Uterus (tissue), 4 donors: ENCODE data around the gene ASAP2. TPM values are rescaled to one million over a fixed set of nuclear protein-coding genes. Genes with fewer than 3 reads are reported as not detected.

Experiments
- DNase-seq, 2 donors: peaks; one replicate each; pipeline ENCODE4 v3.0.0-alpha.2; 2019 to 2020
- H3K27ac ChIP-seq, 2 donors: fragments of 200-600 bp; sonication (generic); 1 replicate in 1 of 2; 2 replicates in 1 of 2; pipeline ENCODE4 v1.5.1; 2016 to 2018
- H3K27me3 ChIP-seq, 2 donors: fragments of 200-600 bp; sonication (generic); one replicate each; pipeline ENCODE4 v1.5.1; 2018 to 2019; ENCODE audit warnings: control low read depth in 1 of 2
- H3K36me3 ChIP-seq, 2 donors: fragments of 200-600 bp; sonication (generic); one replicate each; pipeline ENCODE4 v1.5.1; 2019; ENCODE audit warnings: control low read depth in 1 of 2
- H3K4me1 ChIP-seq, 2 donors: fragments of 200-600 bp; sonication (generic); one replicate each; pipeline ENCODE4 v1.5.1; 2018 to 2019; ENCODE audit warnings: control low read depth in 1 of 2
- H3K4me3 ChIP-seq, 2 donors: fragments of 200-600 bp; sonication (generic); 1 replicate in 1 of 2; 2 replicates in 1 of 2; pipeline ENCODE4 v1.5.1; 2018 to 2019; ENCODE audit warnings: mild to moderate bottlenecking in 1 of 2
- H3K9me3 ChIP-seq, 2 donors: fragments of 200-600 bp; sonication (generic); one replicate each; pipeline ENCODE4 v1.5.1; 2019; ENCODE audit warnings: control low read depth in 1 of 2
- CTCF ChIP-seq, 4 experiments: fragments of 200-600 bp in 2 of 4; fragments of 450-650 bp in 2 of 4; sonication (generic) in 2 of 4; IDR thresholded peaks; one replicate each; pipeline ENCODE4 v1.5.1; 2016 to 2019; ENCODE audit warnings: antibody characterized with exemption in 4 of 4, mild to moderate bottlenecking in 2 of 4, moderate library complexity in 1 of 4
- POLR2A ChIP-seq, 2 donors: fragments of 450-650 bp; IDR thresholded peaks; one replicate each; pipeline ENCODE4 v1.6.1; 2016; ENCODE audit warnings: antibody characterized with exemption in 2 of 2, mild to moderate bottlenecking in 1 of 2, moderate library complexity in 1 of 2
- intact Hi-C: fragments of 100-400 bp; cut with DNase I; formaldehyde crosslinking; loops from one replicate; pipeline ENCODE4 v1.15.1; 2023; ENCODE audit warnings: low total_unique reads
- total RNA-seq, 4 donors: library from RNA; depleted of rRNA in 3 of 4; stranded (reverse); fragments of >200 nt in 3 of 4; gene quantifications; one replicate each; pipeline versions ENCODE4 v1.1.0 to v1.2.4, GENCODE V29; 2014 to 2023
- donor health status: DM: yes; HTN: yes; CAD: no.

Gene ASAP2
- total RNA-seq, 4 donors from 2014 or later, result 24.3 to 55.5 (median 31.3) TPM

DNA sequence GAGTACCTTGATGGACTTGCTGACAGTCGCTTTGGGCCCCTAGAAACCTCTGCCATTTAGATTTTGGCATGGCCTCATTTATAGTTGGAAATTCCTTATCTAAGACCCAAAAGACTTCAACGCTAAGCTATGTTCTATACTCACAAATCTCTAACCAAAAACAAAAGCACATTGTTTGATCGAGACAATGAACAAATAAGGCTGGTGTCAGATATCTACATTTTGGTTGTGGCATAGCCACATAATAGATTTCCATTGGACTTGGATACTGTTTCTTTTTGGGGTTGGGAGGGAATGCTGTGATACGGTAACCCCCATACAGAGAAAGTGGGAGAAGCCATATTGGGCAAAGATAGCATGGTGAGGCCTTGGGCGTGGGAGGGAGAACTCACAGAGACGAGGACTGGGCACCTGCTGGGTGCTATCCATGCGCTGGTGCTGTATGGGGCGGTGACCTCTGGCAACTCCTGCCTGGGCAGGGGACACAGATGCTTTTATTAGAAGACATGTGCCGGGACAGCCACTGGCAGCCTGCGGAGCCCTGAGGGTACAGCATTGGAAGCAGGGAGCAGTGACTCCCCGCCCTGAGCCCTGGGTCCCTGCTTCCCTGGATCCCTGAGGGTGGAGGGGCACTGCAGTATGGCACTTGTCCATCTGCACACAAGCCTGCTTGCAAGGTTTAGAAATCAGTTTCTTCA is 97.1 kb downstream of the ASAP2 start:
- no peak for TF ChIP-seq POLR2A (IDR thresholded peaks at IDR 0.05)
- TF ChIP-seq CTCF (IDR thresholded peaks at IDR 0.05), result no peak
- Histone ChIP-seq H3K36me3 (no peaks in the 10 kb centered on the region), H3K9me3 (no peaks in the 10 kb centered on the region), H3K4me3 (no peak overlapping the region), H3K4me1 (no peaks in the 10 kb centered on the region), H3K27me3 (no peaks in the 10 kb centered on the region), H3K27ac (no peak overlapping the region)
- intact Hi-C loops, result no loop called here
- no peak for DNase-seq

- intact Hi-C loops, result no loop called here
- no peak for TF ChIP-seq CTCF (IDR thresholded peaks at IDR 0.05)
- TF ChIP-seq POLR2A (IDR thresholded peaks at IDR 0.05), result no peak
- Histone ChIP-seq H3K27ac (peak overlapping the region; percentile 24 to 50), H3K4me1 (peaks cover 5% of the 10 kb centered on the region in 2 donors), H3K4me3 (no peak overlapping the region), H3K27me3 (no peaks in the 10 kb centered on the region), H3K36me3 (no peaks in the 10 kb centered on the region), H3K9me3 (no peaks in the 10 kb centered on the region)
- no peak for DNase-seq
Measured at GRCh38 chr2:9306911-9307310, 100.3 kb downstream of the ASAP2 start.

- Histone ChIP-seq H3K27me3 (no peaks in the 10 kb centered on the region), H3K9me3 (no peaks in the 10 kb centered on the region), H3K4me3 (no peak overlapping the region), H3K27ac (peak overlapping the region in 1 of 2 donors; percentile 50), H3K36me3 (no peaks in the 10 kb centered on the region), H3K4me1 (peaks cover 5% of the 10 kb centered on the region in 2 donors)
- no peak for DNase-seq
- TF ChIP-seq POLR2A (IDR thresholded peaks at IDR 0.05), result no peak
- no peak for TF ChIP-seq CTCF (IDR thresholded peaks at IDR 0.05)
- intact Hi-C loops, result no loop called here
Measured at GRCh38 chr2:9307535-9307934, 100.9 kb downstream of the ASAP2 start.

DNA sequence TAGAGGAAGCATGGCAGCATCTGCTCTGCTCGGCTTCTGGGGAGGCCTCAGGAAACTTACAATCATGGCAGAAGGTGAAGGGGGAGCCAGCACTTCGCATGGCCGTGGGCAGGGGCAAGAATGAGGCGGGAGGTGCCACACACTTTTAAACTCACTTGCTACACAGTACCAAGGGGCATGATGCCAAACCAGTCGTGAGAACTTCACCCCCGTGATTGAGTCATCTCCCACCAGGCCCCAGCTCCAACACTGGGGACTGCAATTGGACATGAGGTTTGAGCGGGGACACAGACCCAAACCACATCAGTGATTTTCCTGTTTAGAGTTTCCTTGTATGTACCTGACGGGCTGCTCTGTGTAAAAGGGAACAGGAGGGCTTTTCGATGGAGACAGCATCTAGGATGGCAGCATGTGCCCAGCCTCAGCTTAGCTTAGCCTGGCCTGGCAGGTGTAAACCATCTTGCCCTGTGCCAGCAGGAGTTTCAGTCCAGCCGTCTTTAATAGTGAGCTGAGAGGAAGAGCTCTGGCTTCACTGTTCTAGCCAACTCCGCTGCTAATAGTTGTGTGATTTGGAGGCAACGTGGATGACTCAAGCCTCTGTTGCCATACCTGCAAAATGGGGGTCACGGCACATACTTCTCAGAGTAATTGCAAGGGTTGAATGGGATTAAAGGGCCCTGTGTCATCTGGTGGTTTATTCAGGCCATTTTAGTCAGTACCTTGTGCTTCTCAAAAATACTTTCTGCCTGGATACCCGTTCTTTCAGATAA is 101.8 kb downstream of the ASAP2 start:
- DNase-seq, result no peak
- intact Hi-C loops, result no loop called here
- Histone ChIP-seq H3K27ac (peak overlapping the region; percentile 44 to 89), H3K4me3 (no peak overlapping the region), H3K9me3 (no peaks in the 10 kb centered on the region), H3K36me3 (no peaks in the 10 kb centered on the region), H3K4me1 (peaks cover 5% of the 10 kb centered on the region in 2 donors), H3K27me3 (no peaks in the 10 kb centered on the region)
- TF ChIP-seq POLR2A (IDR thresholded peaks at IDR 0.05) (no peak), CTCF (IDR thresholded peaks at IDR 0.05) (no peak)

- no peak for DNase-seq
- Histone ChIP-seq H3K27ac (peak overlapping the region in 1 of 2 donors; percentile 89), H3K4me3 (no peak overlapping the region), H3K36me3 (no peaks in the 10 kb centered on the region), H3K27me3 (no peaks in the 10 kb centered on the region), H3K4me1 (peaks cover 5% of the 10 kb centered on the region in 2 donors), H3K9me3 (no peaks in the 10 kb centered on the region)
- intact Hi-C loops, result no loop called here
- TF ChIP-seq POLR2A (IDR thresholded peaks at IDR 0.05) (no peak), CTCF (IDR thresholded peaks at IDR 0.05) (no peak)
Measured at GRCh38 chr2:9309147-9309546, 102.5 kb downstream of the ASAP2 start.
